HG02588 (cell line): ENCODE data around the gene TARM1.

Source experiments
- ATAC-seq: cut with Tn5 transposase; IDR thresholded peaks from one replicate; pipeline ENCODE4 v1.9.1; 2021; ENCODE audit warnings: mild to moderate bottlenecking, moderate library complexity; ENCODE audit not compliant: unreplicated experiment

Gene TARM1

DNA sequence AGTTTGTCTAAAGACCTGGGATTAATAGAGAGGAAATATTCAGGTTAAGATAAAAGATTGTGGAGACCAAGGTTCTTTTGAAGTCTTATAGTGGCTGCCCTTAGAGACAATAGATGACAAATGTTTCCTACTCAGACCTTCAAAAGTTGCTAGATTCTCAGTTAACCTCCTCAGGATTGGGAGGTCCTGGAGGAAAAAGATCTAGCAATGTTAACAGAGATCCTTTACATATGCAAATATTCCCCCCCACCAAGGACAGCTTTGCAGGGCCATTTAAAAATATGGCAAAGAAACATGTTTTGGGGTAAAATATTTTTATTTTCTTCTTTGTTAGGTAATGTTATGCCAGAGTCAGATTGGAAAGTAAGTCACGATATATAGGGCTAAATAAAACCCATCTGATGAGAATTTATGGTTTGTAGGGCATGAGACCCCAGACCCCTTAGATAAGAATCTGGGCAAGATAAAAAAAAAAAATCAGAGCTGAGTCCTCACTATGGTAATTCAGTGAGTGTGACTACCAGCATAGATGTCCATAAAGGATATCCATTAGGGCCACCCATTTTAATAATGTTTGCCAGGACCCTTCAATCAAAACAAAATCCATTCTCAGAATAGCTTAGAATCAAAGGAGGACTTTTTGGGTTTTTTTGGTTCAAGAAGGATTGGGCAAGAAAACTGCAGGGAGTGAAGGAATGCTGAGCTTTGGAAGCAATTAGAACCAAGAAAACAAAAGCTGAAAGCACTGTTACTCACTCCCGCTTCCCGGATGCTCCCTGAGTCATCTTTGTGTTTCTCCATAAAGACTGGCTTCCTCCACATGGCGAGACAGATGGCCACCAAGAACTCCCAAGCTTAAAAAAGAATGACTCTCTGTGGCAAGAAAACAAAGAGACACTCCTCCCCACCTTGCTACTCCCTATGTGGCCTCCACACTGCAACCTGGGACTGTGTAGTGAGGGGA, 45.7 kb downstream of the TARM1 start:
- no peak for ATAC-seq

- ATAC-seq: no peak
Measured at GRCh38 chr19:54030895-54031586, 50.1 kb downstream of the TARM1 start.

GRCh38 chr19:54029930-54030490, 51.2 kb downstream of the TARM1 start:
- no peak for ATAC-seq

DNA sequence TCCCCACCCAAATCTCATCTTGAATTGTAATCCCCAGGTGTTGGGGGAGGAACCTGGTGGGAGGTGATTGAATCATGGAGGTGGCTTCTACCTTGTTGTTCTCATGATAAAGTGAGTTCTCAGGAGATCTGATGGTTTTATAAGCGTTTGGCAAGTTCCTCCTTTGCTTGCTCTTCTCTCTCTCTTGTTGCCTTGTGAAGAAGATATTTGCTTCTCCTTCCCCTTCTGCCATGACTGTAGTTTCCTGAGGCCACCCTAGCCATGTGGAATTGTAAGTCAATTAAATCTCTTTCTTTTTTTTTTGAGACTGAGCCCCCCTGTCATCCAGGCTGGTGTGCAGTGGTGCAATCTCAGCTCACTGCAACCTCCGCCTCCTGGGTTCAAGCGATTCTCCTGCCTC, 51.9 kb downstream of the TARM1 start:
- ATAC-seq: no peak

DNA sequence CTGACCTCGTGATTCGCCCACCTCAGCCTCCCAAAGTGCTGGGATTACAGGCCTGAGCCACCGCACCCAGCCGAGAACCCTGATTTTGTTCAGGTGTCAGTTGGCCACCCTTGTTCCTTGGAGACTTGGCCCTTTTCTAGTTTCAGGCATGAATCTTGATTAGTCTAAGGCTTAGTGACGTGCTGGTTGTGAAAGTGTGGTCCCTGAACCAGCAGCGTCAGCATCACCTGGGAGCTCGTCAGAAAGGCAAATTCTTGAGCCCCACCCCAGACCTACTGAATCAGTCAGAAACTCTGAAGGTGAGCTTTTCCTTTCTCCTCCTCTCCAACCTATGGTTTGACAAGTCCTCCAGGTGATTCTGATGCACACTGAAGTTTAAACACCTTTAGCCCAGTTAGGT, 54.5 kb downstream of the TARM1 start:
- ATAC-seq: no peak

- ATAC-seq: no peak
Measured at GRCh38 chr19:54024660-54025059, 56.5 kb downstream of the TARM1 start.

DNA sequence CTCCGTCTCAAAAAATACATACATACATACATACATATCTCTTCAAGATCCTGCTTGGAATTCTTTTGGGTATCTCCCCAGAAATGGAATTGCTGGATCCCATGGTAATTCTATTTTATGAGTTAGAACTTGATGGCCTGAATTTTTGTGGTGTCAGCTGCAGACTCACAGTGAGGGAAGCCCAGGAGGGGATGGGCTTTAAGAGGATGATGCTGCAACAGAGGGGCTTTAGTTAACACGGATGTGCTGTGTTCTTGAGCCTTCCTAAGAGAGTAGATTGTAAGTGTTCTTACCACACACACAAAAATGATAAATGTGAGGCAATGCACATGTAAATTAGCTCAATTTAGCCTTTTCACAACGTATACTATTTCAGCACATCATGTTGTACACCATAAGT, 58.0 kb downstream of the TARM1 start:
- no peak for ATAC-seq

DNA sequence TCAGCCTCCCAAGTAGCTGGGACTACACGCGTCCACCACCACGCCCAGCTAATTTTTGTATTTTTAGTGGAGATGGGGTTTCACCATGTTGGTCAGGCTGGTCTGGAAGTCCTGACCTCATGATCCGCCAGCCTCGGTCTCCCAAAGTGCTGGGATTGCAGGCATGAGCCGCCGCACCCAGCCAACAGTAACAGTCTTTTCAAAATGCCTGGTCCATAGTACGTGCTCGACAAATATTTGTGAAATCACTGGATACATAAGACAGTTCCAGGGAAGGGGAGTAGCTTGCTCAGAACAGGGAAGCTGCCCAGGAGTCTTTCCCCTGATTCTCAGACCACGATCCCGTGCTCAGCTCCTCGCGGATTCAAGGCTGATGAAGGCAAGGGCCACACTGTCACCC, 59.2 kb downstream of the TARM1 start:
- no peak for ATAC-seq

GRCh38 chr19:54021363-54021762, 59.8 kb downstream of the TARM1 start:
- no peak for ATAC-seq
